Measurements from ENCODE around the gene PIH1D1.

PIH1D1 gene

DNA sequence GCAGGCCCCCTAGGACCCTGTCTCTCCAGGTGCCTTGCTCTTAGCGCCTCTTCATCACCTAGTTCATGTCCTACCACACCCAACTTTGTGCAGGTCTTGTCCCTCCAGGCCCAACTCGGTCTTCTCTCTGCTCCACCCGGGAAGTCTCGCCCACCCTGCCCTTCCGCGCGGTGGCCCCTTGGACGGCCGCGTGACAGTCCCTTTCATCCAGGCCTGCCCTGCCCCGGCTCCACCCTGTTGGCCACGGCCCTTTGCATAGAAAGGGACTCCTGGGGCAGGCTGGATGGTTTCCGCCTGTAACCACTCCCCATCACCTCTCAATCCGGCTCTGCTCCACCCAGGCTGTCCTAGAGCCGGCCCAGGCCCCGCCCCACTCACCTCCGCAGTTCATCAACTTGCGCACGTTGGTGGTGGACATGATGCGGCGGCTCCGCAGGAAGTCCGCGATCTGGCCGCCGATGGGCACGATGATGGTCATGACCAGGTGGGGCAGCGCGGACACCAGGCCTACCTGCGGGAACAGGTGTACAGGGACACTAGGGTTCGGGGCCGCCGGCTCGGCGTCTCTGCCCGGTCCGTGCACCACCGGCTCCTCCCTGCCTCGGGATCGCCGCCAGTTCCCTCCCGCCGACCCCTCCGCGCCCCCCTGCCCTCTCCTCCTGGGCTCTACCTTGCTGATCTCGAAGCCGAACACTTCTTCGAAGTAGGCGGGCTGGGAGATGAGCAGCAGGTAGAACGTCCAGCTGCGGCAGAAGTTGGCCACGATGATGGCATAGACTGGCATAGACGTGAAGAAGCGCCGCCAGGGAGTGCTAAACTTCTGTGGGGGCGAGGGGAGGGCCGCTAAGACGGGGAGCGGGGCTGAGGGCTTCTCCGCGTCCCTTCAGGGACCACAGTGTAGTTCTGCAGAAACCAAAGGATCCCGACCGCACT is 19.2 kb downstream of the PIH1D1 start:
- DNase-seq, result no peak

- peak; percentile 69 for DNase-seq
Measured at GRCh38 chr19:49431330-49431749, 20.3 kb downstream of the PIH1D1 start.

GRCh38 chr19:49430678-49431329 is 20.8 kb downstream of the PIH1D1 start:
- DNase-seq, result peak; percentile 62

DNA sequence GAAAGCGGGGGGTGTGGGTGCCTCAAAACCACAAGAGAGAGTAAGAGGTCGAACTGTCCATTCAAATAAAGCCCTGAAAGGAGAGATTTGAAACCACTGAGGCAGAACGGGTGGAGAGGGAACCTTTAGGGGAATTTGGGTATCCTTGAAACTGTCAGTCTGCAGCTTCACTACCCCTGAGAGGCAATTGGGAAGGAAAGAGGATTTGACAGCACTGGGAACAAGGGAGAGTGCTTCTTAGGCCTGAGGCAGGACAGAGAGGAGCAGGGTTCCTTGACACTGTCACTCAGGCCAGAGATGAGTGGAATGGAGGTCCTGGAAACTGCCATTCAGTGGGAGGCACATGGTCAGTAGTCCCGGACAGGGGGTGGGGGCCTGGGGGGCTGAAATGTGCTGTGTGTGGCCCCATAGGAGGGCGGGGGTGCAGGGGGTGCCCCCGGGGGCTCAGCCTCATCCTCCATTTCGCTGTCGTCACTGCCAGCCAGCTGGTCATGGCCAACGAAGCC is 21.4 kb downstream of the PIH1D1 start:
- no peak for DNase-seq

GRCh38 chr19:49428547-49429451 is 22.8 kb downstream of the PIH1D1 start:
- no peak for DNase-seq

DNA sequence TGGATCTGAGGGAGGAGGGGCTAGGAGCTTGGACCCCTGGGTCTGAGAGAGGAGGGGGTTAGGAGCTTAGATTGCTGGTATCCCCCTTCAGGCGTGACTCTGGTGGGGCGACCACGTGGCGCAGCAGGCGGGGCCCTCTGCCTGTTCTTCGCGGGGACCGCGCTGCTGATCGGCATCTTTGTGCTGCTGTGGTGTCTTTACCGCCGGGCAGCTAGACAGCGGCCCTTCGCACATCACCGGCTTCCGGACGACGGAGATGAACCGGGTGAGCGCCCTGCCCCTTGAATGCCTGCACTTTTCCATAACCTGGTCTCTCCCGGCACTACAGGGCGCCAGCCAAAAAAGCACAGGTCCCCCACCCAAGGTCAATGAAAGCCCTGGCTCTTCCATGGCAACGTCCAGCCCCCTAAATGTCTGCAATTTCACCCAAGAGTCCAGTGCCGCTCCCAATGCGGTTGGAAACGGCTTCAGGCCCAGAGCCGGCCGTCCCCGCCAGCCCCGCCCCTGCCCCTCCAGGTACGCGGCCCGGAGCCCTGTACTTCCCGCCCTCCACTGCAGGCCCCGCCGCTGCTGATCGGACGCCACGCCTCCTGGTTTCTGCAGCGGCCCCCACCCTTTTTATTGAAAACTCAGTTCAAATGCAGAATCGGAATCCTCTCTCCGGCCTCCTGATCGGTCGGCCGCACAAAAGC is 23.6 kb downstream of the PIH1D1 start:
- DNase-seq, result peak; percentile 51

DNA sequence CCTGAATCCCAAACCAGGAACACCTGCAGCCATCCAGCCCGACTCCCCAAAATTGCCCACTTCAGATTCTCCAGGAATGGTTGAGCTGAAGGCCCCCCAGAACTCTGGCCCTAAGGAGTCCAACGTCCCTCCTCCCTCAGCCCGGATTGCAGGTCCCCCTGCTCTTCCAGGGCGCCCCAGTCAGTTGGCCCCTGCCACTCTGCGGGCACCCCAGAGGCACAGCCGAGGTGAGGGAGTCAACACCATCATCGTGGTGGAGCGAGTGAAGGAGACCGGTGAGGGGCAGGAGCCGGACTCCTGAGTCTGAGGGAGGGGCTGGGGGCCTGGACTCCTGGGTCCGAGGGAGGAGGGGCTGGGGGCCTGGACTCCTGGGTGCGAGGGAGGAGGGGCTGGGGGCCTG is 24.3 kb downstream of the PIH1D1 start:
- DNase-seq, result no peak

- peak; percentile 75 for DNase-seq
Measured at GRCh38 chr19:49425922-49426592, 25.6 kb downstream of the PIH1D1 start.

GRCh38 chr19:49425178-49425577 is 26.4 kb downstream of the PIH1D1 start, which contains the start of gene GFY:
Gene GFY, plus strand, starts transcription at chr19:49425388. Its CDS starts 1,043 bp downstream, at chr19:49426431.
- DNase-seq, result no peak

- DNase-seq, result no peak
Measured at GRCh38 chr19:49423985-49424303, 27.7 kb downstream of the PIH1D1 start.

DNA sequence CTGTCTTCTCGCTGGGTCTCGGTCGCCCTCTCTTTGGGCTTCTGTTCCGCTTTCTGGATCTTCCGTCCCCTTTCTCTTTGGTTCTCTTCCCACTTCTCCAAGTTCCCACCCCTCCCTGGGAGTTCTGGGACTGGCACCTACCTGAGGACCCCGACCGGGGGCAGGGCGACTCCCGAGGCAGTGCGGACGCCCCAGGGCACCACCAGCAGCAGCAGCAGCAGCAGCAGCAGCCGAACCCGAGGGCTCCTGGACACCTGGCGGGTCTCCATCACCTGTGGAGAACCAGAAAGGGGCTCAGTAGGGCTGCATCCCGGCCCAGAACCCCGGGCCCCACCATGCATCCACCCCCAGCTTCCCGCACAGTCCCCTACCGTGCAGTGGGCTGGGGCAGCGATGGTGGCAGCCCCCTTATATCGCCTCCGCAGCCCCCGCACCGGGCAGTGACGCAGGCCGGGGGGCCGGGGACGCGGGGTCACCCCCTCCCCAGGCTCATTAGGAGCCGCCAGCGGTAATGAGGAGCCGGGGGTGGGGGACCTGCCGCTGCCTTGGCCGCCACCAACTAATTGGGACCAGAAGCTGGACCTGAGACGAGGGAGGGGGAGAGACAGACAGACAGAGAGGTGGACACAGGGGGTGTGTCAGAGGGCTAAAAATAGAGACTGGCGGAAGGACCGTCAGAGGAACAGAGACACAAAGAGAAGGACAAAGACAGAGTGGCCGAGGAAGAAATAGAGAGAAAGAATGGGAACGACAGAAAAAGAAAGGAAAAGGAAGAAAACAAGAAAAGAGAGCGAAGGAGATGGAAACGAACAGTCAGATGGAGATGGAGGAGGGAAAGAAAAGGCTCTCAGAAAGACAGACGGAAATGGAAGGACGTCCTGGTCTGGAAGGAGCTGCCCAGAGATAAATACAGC is 28.3 kb downstream of the PIH1D1 start, which contains the start of gene PTH2:
PTH2 (minus strand) TSS at position 371 of the 914 bp plus-strand sequence; CDS start at position 269, 102 bp downstream.
- no peak for DNase-seq

- peak; percentile 74 for DNase-seq
Measured at GRCh38 chr19:49422407-49423070, 29.1 kb downstream of the PIH1D1 start.

GRCh38 chr19:49421878-49422202 is 29.8 kb downstream of the PIH1D1 start:
- no peak for DNase-seq

DNA sequence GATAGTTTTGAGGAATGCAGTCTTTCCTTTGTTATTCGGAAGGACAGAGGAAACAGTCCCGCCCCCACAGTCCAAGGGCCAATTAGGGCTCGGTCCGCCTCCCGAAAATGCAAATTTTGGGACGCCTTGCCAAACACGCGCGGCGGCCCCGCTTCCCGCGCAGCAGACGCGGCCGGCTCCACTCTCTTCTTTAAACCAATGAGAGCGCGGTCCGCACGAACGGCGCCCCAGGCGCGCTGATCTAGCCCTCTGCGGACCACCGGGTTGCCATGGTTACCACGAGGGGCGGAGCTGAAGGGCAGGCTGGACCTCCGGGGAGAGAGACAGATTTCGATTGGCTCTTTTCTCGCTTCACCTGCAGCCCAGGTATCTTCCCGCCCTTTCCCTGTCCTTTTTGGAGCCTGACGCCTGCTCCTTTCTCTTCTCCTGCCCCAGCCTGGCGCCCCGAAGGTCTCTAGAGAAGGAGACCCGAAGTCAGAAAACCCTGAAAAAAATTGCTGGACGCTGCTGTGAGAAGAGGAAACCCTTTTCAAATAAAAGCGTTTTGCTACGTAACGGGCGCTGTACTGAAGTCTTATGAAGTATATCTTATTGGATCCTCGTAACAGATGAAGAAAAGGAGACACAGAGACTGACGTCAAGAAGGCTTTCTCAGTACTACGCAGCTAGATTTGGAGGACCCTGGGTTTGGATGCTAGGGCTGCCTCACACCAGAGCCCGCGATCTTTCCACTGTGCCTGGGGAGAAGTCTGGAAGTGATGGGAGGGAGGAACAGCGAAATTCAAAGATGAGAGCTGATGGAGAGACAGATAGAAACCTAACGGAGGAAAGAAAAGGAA is 30.4 kb downstream of the PIH1D1 start:
- peak; percentile 72 for DNase-seq

DNA sequence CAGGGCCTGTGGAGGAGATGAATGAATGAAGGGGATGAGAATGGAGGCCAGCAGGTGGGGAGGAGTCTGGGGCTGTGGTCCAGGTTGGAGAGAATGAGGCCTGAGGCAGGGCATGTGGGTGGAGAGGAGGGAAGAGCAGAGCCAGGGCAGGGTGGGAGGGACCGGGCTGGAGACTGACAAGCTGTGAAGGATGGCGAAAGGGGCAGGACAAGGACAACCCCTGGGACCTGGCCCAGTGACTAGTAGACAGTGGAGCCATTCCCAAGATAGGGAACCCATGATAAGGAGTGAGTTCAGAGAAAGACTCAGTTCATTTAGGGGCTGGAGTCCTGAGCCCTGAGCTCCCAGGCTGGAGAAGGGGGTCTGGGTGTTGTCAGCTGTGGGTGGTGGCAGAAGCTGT is 31.4 kb downstream of the PIH1D1 start:
- no peak for DNase-seq

GRCh38 chr19:49419173-49419572 is 32.4 kb downstream of the PIH1D1 start:
- no peak for DNase-seq

GRCh38 chr19:49418511-49418910 is 33.1 kb downstream of the PIH1D1 start:
- no peak for DNase-seq

- no peak for DNase-seq
Measured at GRCh38 chr19:49417088-49417487, 34.5 kb downstream of the PIH1D1 start.

GRCh38 chr19:49415810-49416200 is 35.8 kb downstream of the PIH1D1 start:
- DNase-seq, result no peak

Data from stimulated activated CD8-positive, alpha-beta memory T cell treated with anti-CD3 and anti-CD28 coated beads, Interleukin-4, amount 100 ng/mL, for 48 hours (primary cell).